GM19463 (cell line): ENCODE measurements around the gene CADM2.
"Not testable (repeated sequence)": the region's sequence is repeated elsewhere in the genome, so short reads cannot be mapped to it uniquely, and the experiment has no call there.

Experiments
- ATAC-seq: cut with Tn5 transposase; IDR thresholded peaks from one replicate; pipeline ENCODE4 v1.9.1; 2021; ENCODE audit warnings: mild to moderate bottlenecking, moderate library complexity; ENCODE audit not compliant: unreplicated experiment

The CADM2 gene

DNA sequence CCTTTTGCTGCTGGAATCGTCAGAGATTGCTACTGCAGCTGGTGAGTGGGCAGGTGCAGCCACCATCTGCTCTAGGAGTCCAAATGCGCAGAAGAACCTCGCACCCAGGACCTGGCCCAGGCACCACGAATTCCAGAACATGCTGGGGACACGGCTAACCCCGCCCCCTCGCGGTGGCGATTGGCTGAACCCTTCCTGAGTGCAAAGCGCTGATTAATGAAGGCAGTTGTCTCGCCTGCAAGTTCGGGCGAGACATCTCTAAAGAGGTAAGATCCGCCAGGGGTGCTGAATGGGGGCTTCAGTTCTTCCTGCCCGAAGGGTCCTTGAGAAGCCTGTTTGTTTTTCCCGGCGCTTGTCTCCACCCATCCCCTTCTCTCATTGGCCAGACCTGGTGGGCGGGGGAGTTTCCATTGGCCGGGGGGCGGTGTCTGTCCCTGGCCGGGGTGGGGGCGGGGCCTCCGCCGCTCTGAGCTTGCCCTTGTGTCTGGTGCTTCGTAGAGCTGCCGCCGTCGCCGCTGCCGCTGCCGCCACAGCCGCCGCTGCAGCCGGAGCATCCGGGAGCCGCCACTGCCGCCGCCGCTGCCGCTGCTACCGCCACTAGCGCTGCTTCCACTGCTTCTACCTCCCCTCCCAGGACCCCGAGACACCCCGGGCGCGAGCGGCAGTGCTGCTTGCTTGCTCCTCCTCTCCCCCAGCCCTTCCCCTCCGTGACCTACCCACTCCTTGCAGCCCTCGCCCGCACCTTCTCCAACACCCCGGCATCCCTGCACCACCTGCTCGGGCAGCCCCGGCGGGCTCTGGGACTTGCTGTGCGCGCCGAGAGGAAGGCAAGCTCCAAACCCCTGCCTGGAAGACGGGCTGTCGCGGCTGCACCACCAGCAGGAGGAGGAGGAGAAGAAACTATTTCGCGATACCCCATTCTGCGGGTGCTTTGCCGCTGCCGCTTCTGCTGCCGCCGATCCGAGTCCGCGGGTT is at the start of gene CADM2:
Gene CADM2 (plus strand): TSS at position 495 of the 975 bp plus-strand sequence.
- ATAC-seq = peak; percentile 93

DNA sequence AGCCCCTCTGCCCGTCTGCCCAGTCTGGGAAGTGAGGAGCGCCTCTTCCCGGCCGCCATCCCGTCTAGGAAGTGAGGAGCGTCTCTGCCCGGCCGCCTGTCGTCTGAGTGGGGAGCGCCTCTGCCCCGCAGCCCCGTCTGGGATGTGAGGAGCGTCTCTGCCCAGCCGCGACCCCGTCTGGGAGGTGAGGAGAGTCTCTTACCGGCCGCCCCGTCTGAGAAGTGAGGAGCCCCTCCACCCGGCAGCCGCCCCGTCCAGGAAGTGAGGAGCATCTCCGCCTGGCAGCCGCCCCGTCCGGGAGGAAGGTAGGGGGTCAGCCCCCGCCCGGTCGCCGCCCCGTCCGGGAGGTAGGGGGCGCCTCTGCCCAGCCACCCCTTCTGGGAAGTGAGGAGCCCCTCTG is 40.2 kb upstream of the CADM2 start:
- not testable (repeated sequence) for ATAC-seq

DNA sequence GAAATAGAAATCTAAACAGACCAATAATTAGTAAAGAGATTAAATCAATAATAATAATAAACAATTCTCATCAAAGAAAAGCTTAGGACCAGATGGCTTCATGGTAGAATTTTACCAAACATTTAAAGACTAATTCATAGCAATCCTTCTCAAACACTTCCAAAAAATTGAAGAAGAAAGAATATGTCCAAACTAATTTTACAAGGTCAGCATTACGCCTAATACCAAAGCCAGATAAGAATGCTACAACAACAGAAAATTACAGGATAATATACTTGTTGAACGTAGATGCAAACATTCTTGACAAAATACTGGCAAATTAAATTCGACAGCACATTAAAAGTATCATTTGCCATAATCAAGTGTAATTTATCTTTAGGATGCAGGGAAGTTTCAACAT is 36.1 kb upstream of the CADM2 start:
- ATAC-seq = no peak

DNA sequence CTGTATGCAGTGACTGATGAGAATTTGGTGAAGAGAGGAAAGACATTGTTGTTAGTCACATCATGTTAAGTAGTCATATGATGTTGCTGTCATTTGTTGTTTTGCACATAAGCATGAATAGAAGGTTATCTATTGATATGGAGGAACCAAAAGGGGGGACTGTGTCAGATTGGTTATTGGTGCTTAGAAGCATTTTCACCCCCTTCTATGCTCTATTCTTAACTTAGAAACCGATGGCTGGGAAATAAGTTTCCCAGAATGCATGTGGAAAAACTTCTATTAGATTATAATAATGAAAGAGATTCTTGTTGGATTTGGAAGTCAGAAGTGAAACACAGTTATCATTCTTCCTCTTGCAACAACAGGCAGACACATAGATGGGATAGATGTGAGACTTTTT is 33.2 kb upstream of the CADM2 start:
- ATAC-seq = no peak

DNA sequence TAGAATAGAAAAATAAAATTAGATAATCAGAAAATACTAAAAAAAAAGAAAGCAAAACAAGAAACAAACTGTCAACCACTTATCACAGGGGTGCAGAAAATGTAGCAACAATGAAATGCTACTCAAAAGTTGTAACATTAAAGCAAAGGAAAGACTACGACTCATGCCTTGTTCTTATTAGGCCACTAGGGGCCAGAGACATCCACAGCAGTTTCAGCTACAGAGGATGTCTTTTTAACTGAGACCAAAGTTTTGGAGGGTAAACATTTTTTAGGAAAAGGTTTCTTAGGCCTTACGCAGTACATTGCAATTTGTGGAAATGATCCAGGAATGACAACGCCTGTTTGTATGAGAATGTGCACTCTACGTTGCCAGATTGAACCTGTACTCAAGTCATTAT is 15.4 kb upstream of the CADM2 start:
- no peak for ATAC-seq

DNA sequence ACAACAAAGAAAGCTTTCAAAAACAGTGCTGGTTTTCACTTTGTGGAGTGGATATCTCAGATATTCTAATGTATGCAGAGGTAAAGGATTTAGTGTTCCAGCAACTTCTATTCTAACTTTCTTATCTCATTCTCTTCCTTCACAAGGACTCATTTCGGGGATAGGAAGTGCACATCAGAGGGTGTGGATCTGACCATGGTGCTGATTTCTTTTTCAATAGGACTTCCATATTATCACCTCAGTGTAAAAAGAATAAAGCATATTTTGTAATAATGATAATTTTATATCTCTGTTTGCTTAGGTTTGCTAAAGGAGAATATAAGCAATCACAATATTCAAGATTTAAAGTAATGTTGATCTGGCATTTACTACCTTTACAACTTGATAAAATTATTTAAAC is 12.5 kb upstream of the CADM2 start:
- ATAC-seq = no peak

DNA sequence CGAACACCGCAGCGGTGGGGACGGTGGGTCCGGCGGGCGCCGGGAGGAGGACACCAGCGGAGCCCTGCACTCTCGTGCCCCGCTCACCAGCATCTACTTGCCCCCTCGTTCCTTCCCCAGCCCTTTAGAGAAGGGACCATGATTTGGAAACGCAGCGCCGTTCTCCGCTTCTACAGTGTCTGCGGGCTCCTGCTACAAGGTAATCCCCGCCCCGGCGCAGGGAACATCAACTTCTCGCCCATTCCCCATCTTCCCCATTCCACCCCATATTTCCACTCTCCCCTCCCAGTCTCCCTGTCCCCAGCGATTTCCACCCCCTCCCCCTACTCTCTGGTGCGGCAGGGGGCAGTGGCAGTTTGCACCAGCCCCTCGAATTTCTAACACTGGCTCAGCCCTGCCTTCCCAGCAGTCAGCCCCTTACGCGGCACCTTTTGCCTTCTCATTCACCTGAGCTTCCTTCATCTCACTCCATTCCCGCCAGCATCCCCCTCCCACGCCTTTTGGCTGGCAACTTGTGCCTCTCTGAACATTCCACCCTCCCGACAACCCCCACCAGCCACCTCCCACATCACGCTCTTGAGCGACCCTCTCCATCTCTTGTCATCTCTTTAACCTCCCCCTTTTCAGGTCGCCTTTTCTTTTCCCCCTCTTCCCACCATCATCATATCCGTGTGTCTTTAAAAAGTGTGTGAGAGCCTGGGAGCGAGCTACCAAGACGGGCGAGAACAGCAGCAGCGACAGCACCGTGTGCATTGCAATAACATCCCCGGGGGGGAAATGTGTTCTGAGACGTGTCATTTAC is 882 bp downstream of the CADM2 start:
- no peak for ATAC-seq

DNA sequence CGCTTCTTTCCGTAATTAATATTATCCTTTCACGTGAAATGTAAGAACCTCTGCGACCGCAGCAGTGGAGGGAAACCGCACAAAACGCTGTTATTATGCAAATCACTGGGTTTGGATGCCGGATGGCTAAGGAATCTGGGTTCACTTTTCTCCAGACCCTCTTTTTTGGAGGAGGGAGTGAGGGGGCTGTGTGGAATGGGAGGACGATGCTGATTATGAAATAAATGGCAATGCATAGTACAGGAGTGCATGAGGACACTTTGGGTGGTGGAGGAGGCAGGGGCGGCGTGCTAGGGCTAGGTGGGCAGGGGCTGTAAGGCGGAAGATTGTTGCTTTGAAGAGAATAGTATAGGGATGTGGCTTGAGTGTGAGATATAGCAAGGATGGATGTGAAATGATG is 1.8 kb downstream of the CADM2 start:
- ATAC-seq = no peak

DNA sequence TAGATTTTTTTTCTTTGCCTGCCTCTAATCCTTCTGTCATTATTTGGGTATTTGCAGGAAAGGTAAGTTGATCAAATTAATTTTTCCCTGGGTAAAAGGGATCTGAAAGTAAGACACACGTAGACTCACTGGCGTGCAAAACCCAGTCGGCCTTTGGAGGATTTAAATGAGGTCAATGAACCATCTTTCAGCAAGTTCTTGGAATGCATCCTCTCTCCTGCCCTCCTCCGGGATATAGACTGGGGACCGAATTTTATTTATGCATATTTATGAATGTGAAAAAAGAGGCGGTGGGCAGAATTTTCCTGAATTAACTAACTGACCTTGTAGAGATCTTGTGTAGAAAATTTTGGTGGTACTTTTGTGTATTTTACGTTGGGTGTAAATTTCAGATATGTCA is 2.2 kb downstream of the CADM2 start:
- ATAC-seq = no peak

DNA sequence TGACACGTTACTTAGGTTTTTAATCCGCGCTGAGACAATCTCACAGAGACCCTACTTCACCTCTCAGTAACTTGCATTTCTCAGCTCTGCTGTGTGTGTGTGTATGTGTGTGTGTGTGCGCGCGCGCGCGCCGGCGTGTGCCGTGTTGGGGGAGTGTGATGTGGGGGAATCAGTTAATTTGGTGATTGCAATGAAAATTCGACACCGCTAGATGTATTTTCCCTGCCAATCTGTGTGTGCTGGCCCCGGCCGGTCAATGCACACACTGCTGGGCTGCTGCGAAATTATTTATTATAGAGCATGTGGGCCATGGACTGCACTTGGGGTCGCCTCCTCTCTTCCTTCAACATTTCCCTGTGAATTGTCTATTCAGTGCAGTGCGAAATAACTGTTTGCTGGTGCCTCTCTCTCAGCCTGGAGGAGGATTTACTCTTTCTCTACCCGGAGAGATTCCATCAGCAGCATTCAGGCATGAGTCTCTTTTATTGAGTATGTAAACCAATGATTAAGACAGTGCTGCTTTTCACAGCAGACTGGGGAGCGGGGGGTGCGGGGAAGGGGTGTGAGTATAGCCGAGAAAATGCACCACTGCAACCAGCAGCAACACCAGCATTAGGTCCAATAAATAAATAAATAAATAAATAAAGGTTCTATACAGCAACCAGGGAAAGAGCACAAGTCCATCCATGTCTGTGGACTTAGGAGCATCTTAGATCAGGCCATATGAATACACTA is 2.9 kb downstream of the CADM2 start:
- ATAC-seq = no peak

DNA sequence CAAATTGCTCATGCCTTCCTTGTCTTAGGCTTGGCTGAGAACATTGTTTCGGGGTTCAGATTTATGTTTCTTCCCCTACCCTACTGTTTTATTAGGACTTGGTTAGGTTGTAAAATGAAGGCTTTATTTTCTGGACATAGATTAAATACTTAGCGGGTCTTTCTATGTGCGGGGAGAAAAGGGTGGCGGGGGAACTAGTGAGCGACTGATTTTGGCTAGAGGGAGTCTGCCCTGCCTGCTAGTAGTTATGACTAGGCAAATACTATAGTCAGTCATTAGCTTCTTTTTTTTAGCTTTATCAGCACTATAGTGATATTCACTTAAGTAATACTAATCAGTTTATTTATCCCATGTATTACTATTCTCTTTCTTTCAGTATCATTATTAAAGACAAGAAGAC is 3.6 kb downstream of the CADM2 start:
- no peak for ATAC-seq

DNA sequence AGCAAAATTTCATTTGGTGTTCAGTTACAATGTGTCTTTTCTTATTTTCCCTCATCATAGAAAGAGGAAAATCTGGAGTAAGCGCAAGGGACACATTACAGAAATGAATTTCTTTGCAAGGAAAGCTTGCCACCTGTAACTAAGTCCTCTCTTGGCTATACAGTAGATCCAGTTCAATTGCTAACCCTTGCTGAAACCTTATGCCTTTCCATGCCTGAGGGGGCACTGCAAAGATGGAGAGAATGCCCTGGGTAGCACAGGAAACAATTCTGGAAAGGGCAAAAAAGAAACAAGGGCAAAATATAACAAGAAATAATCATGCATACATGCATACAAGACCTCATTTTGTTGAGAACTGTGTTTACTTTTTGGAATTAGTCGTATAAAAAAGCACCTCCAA is 4.3 kb downstream of the CADM2 start:
- no peak for ATAC-seq

DNA sequence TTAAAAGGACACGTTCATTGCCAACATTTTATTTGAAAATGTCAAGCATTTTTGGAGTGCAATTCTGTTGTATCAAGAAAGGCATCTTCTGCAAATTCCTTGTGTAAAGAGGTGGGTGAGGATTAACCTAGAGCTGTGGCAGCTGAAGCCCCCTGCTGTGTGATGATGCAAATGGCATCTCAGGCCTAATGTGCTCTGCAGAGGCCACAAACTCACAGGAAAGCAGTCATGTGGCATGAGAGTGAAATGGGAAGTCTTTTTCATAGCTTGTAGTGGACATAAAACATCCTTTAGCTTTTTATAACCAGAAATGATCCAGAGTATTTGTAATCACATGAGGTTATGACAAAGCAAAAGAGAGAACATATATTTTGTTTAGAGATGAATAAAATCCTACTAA is 6.4 kb downstream of the CADM2 start:
- no peak for ATAC-seq

DNA sequence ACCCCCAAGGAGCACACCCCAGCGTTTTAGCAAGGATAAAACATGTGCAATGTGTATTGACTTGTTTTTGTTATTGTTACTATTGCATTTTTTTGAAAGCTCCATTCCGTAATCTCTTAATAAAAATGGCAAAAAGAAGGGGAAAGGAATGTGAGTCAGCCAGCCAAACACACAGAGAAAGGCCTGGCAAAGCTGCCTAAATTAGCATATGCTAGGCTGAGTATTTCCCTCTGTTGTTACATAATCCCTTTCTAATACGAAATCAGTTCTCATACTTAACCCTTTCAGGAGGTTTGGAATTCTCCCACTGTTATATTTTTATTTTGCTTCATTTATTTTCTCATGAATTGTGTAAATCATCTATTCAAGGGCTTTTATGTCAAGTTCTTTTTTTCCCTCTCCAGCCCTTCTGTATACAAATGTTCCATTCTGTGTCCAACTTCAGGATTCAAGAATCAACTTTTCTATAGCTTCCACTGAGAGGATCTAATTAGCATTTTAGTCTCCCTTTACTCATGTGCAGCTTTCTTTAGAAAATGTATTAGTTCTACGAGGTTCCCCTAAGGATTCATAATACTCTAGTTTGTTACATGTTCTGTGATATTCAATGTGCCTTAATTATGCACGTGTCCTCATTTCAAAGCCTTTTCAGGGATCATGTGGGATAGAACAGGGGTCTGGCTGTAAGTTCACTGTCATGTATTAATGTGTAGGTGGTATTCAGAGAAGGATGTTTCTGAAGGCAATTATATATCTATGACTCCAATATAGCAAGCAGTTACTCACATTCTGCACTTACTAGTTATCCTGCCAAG is 9.2 kb downstream of the CADM2 start:
- no peak for ATAC-seq

DNA sequence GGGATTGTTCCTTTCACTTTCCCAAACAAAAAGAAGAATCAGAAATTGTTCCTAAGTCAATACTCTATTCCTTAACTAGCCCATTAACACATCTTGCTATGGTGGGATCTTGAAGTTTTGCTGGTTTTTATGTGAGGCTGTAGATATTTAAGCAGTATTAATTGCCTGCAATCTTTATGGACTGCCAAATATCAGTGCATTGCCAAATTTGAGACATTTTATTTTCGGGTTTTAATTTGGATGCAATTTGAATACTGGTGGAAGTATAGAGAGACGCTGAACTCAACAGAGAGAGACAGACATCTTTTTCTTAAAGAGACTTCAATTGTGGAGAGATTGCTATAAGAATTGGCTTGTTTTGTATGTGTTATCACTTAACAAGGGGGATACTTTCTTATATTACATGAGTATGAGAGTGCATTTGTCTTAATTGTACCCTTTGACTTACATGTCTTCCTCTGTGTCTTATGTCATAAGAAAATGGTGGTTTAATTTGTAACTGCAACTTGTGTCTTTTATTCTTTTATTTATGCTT is 10.0 kb downstream of the CADM2 start:
- ATAC-seq = no peak

DNA sequence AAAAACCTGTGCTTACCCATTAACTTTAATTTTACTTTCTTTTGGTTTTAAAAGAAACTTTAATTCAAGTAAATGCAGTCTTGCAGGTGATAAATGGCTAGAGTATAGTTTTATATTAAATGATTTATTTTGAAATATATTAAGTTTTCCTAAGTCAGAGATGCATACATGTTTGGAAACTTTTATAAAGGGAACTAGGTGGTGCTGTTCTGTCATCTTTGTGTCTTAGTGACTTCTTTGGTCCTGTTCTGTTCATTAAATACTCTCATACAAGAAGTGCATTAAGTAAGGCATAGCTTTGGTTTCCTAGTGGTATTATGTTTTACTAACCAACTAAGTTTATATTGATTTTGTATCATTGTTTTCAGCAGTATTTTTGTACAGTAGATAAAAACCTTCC is 15.6 kb downstream of the CADM2 start:
- ATAC-seq = no peak

DNA sequence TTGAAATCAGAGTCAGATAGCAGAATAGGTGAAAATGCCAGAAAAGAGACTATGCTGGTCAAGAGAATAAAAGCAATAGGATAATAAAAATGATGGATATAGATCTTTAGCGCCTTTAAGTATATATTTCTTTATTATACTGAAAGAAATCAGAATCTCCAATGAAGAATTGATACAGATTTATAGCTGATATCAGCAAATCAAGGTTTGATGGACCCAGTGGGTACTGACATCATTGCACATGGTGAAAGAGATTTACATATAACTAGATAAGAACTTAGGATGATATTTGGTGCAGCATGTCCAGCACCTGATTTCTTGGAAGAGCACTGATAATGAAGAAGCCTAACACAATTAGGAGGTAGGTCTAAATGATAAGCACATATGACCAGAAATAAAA is 18.2 kb downstream of the CADM2 start:
- no peak for ATAC-seq

DNA sequence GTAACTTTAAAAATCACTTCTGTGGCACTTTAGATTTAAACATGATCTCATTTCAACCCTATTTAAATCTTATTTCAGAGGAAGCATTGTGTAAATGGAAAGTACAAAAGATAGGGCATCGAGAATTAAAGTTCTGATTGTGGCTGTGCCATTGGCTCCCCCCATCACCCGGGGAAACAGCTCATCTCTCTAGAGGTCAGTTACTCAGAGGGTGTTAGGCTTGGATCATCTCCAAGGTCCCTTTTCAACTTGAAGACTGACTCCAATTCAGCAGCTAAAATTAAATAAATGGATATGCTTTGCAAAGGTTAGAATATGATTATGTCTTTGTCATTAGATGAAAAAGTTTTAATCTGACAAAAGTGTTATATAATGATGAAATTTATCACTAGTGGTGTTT is 20.1 kb downstream of the CADM2 start:
- no peak for ATAC-seq

DNA sequence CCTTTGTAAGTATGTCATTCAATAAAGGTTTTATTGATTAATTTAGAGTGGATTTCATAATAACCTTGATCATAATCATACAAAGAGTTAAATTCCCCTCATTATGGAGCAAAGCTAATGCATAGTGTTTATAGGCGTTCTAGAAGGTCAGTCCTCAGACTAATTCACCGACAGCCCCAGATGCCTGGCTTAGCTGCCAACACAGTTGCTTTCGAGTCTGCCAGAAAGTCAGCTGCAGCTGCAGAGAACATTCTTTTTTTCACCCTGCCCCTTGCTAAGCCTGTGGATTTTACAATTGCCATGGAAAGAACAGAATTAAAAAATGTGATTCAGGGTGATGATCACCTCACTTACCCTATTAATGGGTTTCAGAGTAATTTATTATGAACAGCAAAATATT is 21.2 kb downstream of the CADM2 start:
- no peak for ATAC-seq

DNA sequence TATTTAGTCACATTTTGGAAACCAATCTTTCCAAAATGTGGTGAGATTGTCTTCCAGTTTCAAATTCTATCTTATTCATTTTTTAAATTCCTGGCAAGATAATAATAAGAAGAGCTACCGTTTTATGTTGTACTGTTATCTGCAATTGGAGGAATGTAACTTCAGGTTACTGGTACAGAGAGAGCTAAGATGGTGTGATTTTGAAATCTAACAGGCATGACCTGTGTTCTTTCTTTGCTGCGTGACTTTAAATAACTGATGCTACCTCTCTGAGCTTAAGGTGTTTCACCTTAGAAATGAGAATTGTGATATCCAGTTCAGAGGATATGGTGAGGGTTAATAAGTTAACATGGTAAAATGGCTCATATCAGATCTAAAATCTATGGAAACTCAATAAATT is 21.7 kb downstream of the CADM2 start:
- ATAC-seq = no peak
